Endodermal cell (in vitro differentiated cells): ENCODE results near the gene FARP1. TPM values are rescaled to one million over a fixed set of nuclear protein-coding genes. Genes with fewer than 3 reads are reported as not detected.
A peak's percentile ranks its signal among the peaks of the same experiment; 100 is the strongest.

Experiments
- DNase-seq: peaks from one replicate; pipeline ENCODE4 v3.0.0-alpha.2; 2017
- H3K27ac ChIP-seq: 2 replicates; pipeline ENCODE4 v1.5.1; 2013; ENCODE audit warnings: mild to moderate bottlenecking, low read depth, low read length, moderate library complexity
- H3K27me3 ChIP-seq: 2 replicates; pipeline ENCODE4 v1.6.1; 2013; ENCODE audit warnings: mild to moderate bottlenecking, low read length, moderate library complexity; ENCODE audit not compliant: insufficient read depth, control insufficient read depth, poor library complexity, severe bottlenecking
- H3K36me3 ChIP-seq: 2 replicates; pipeline ENCODE4 v1.7.0; 2013; ENCODE audit warnings: mild to moderate bottlenecking, low read length, moderate library complexity; ENCODE audit not compliant: control insufficient read depth, insufficient read depth
- H3K4me1 ChIP-seq: one replicate; pipeline ENCODE4 v1.7.0; 2013; ENCODE audit warnings: low read length; ENCODE audit not compliant: control insufficient read depth, insufficient read depth
- H3K4me3 ChIP-seq: 2 replicates; pipeline ENCODE4 v1.5.1; 2013; ENCODE audit warnings: mild to moderate bottlenecking, low read length, moderate library complexity
- H3K9ac ChIP-seq: 2 replicates; pipeline ENCODE4 v1.6.1; 2013; ENCODE audit warnings: mild to moderate bottlenecking, low read length, moderate library complexity; ENCODE audit not compliant: poor library complexity, severe bottlenecking; ENCODE audit errors: extremely low read depth
- H3K9me3 ChIP-seq: 2 replicates; pipeline ENCODE4 v1.6.1; 2013; ENCODE audit warnings: mild to moderate bottlenecking, low read length, moderate library complexity; ENCODE audit not compliant: control insufficient read depth
- H3K27ac Mint-ChIP-seq: 2 replicates; pipeline ENCODE4 v1.8.0; 2020; ENCODE audit warnings: mixed read lengths
- H3K27me3 Mint-ChIP-seq: 2 replicates; pipeline ENCODE4 v1.8.0; 2021; ENCODE audit warnings: mild to moderate bottlenecking, mixed read lengths; ENCODE audit not compliant: insufficient read depth
- H3K36me3 Mint-ChIP-seq: 2 replicates; pipeline ENCODE4 v1.8.0; 2020; ENCODE audit warnings: low read depth, mixed read lengths
- H3K4me1 Mint-ChIP-seq: 2 replicates; pipeline ENCODE4 v1.8.0; 2020; ENCODE audit warnings: mixed read lengths
- H3K4me3 Mint-ChIP-seq: 2 replicates; pipeline ENCODE4 v1.8.0; 2020; ENCODE audit warnings: mild to moderate bottlenecking, moderate library complexity, mixed read lengths
- H3K9me3 Mint-ChIP-seq: 2 replicates; pipeline ENCODE4 v1.8.0; 2020; ENCODE audit warnings: mild to moderate bottlenecking, mixed read lengths
- CTCF ChIP-seq: fragments of 200-600 bp; sonication (generic); conservative IDR thresholded peaks from 2 replicates; pipeline ENCODE4 v1.5.0; 2021; ENCODE audit warnings: antibody characterized with exemption, mild to moderate bottlenecking
- WGBS, 2 experiments: methylation state at CpG; one replicate each; pipeline versions ENCODE4 v1.1.5 to v1.1.7; 2013; ENCODE audit warnings: missing lambda C conversion rate in 2 of 2, mixed read lengths in 1 of 2; ENCODE audit not compliant: insufficient coverage in 1 of 2, insufficient read length in 1 of 2; 5-methylcytosine and 5-hydroxymethylcytosine counted together
- total RNA-seq, 2 donors: library from RNA; stranded (reverse); fragmentation: NEBNext Ultra II Directional in 1 of 2; extraction: Animal tissue kit (Norgen Biotek cat#: 25700) in 1 of 2; gene quantifications; 2 replicates in 1 of 2; 3 replicates in 1 of 2; pipeline ENCODE4 v1.2.1, GENCODE V29; 2021

Gene FARP1
- total RNA-seq, 2 donors from 2014 or later = 237 to 319 TPM

DNA sequence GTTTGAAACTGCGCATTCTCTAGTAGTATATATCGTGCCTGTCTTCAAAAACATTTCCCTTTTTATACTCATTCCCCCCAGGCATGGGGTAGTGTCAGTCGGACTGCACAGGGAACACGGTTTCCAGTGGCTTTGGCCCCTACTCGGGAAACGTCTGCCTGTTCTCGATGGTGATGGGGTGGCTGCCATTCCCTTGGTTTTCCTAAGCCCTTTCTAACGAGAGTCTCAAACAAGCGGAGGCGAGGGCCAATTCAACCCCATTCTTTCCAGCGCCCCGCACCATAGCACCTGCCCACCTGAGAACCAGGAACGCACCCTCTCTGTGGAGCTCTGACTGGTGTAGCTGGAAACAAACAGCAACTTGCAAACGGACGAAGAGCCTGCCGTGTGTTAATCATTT lies 306.4 kb downstream of the FARP1 start:
- no peak for TF ChIP-seq CTCF
- peaks cover 55% of the 10 kb centered on the region for H3K36me3 Mint-ChIP-seq
- H3K27me3 Mint-ChIP-seq = no peaks in the 10 kb centered on the region
- H3K9me3 Mint-ChIP-seq = no peaks in the 10 kb centered on the region
- 91 to 97% methylated on average over 11 to 16 of the region's 16 CpGs for WGBS, 2 experiments
- no peak for DNase-seq
- H3K4me1 ChIP-seq = peaks cover 15% of the 10 kb centered on the region
- no peak overlapping the region for H3K27ac ChIP-seq
- no peak overlapping the region for H3K4me3 Mint-ChIP-seq
- peaks cover 34% of the 10 kb centered on the region for H3K4me1 Mint-ChIP-seq
- H3K4me3 ChIP-seq = no peak overlapping the region
- no peaks in the 10 kb centered on the region for H3K9me3 ChIP-seq
- peaks cover 84% of the 10 kb centered on the region for H3K36me3 ChIP-seq
- no peaks in the 10 kb centered on the region for H3K27me3 ChIP-seq
- H3K27ac Mint-ChIP-seq = peak overlapping the region; percentile 71
- no peak overlapping the region for H3K9ac ChIP-seq

- H3K27ac ChIP-seq = no peak overlapping the region
- TF ChIP-seq CTCF = no peak
- H3K9me3 ChIP-seq = no peaks in the 10 kb centered on the region
- WGBS, 2 experiments = 81 to 89% methylated on average over 1 of the region's 1 CpG
- Mint-ChIP-seq H3K27ac (peak overlapping the region; percentile 89), H3K4me3 (no peak overlapping the region), H3K9me3 (no peaks in the 10 kb centered on the region), H3K4me1 (peaks cover 33% of the 10 kb centered on the region), H3K27me3 (no peaks in the 10 kb centered on the region), H3K36me3 (peaks cover 60% of the 10 kb centered on the region)
- no peak overlapping the region for H3K4me3 ChIP-seq
- no peak overlapping the region for H3K9ac ChIP-seq
- DNase-seq = no peak
- peaks cover 87% of the 10 kb centered on the region for H3K36me3 ChIP-seq
- H3K27me3 ChIP-seq = no peaks in the 10 kb centered on the region
- peaks cover 15% of the 10 kb centered on the region for H3K4me1 ChIP-seq
Observed at GRCh38 chr13:98450026-98450425, 307.1 kb downstream of the FARP1 start.

- TF ChIP-seq CTCF = no peak
- DNase-seq = peak; percentile 69
- Histone ChIP-seq H3K4me3 (no peak overlapping the region), H3K36me3 (peaks cover 88% of the 10 kb centered on the region), H3K4me1 (peaks cover 15% of the 10 kb centered on the region), H3K9me3 (no peaks in the 10 kb centered on the region), H3K27ac (peak overlapping the region; percentile 80), H3K27me3 (no peaks in the 10 kb centered on the region), H3K9ac (no peak overlapping the region)
- H3K27me3 Mint-ChIP-seq = no peaks in the 10 kb centered on the region
- H3K27ac Mint-ChIP-seq = peak overlapping the region; percentile 89
- peaks cover 31% of the 10 kb centered on the region for H3K4me1 Mint-ChIP-seq
- peaks cover 63% of the 10 kb centered on the region for H3K36me3 Mint-ChIP-seq
- 82 to 90% methylated on average over 7 to 14 of the region's 14 CpGs for WGBS, 2 experiments
- H3K4me3 Mint-ChIP-seq = no peak overlapping the region
- H3K9me3 Mint-ChIP-seq = no peaks in the 10 kb centered on the region
Observed at GRCh38 chr13:98450539-98451111, 307.7 kb downstream of the FARP1 start.
